HG03135 (cell line): ENCODE data around the gene OOSP3.
"Not testable (repeated sequence)": the region's sequence is repeated elsewhere in the genome, so short reads cannot be mapped to it uniquely, and the experiment has no call there.

Experiments
- ATAC-seq: cut with Tn5 transposase; IDR thresholded peaks from one replicate; pipeline ENCODE4 v1.9.1; 2021; ENCODE audit warnings: mild to moderate bottlenecking, moderate library complexity; ENCODE audit not compliant: unreplicated experiment

The OOSP3 gene

GRCh38 chr11:59875856-59876519 is 2.6 kb upstream of the OOSP3 start:
- ATAC-seq: no peak

- ATAC-seq: no peak
These were observed 1.3 kb upstream of the OOSP3 start for GRCh38 chr11:59877325-59877724.

- ATAC-seq: no peak
These were observed 798 bp upstream of the OOSP3 start for GRCh38 chr11:59877784-59878183.

- no peak for ATAC-seq
These were observed 985 bp downstream of the OOSP3 start for GRCh38 chr11:59879567-59879966.

- no peak for ATAC-seq
These were observed 5.0 kb downstream of the OOSP3 start for GRCh38 chr11:59883597-59883996.

GRCh38 chr11:59887156-59887555 is 8.6 kb downstream of the OOSP3 start:
- ATAC-seq: not testable (repeated sequence)

- no peak for ATAC-seq
These were observed 13.2 kb downstream of the OOSP3 start for GRCh38 chr11:59891781-59892181.

GRCh38 chr11:59894616-59895015 is 16.0 kb downstream of the OOSP3 start:
- ATAC-seq: no peak

- ATAC-seq: no peak
These were observed 19.5 kb downstream of the OOSP3 start for GRCh38 chr11:59898046-59898445.

- no peak for ATAC-seq
These were observed 20.1 kb downstream of the OOSP3 start for GRCh38 chr11:59898650-59899049.

- ATAC-seq: no peak
These were observed 20.9 kb downstream of the OOSP3 start for GRCh38 chr11:59899532-59899931.

- ATAC-seq: no peak
These were observed 22.0 kb downstream of the OOSP3 start for GRCh38 chr11:59900366-59901126.

- no peak for ATAC-seq
These were observed 22.7 kb downstream of the OOSP3 start for GRCh38 chr11:59901306-59901705.

GRCh38 chr11:59903569-59903968 is 25.0 kb downstream of the OOSP3 start:
- ATAC-seq: not testable (repeated sequence)

GRCh38 chr11:59918480-59918879 is 39.9 kb downstream of the OOSP3 start:
- ATAC-seq: no peak

GRCh38 chr11:59918987-59919589 is 40.5 kb downstream of the OOSP3 start:
- ATAC-seq: no peak

- no peak for ATAC-seq
These were observed 45.2 kb downstream of the OOSP3 start for GRCh38 chr11:59923813-59924212.

GRCh38 chr11:59931688-59932087 is 53.1 kb downstream of the OOSP3 start:
- no peak for ATAC-seq

GRCh38 chr11:59938132-59938531 is 59.5 kb downstream of the OOSP3 start, which contains the start of gene OOSP1:
Gene OOSP1, plus strand, starts transcription at chr11:59938432. Its CDS starts 23 bp downstream, at chr11:59938455.
- ATAC-seq: no peak

GRCh38 chr11:59938718-59939117 is 60.1 kb downstream of the OOSP3 start:
- ATAC-seq: no peak

GRCh38 chr11:59939482-59939881 is 60.9 kb downstream of the OOSP3 start:
- ATAC-seq: no peak

- ATAC-seq: no peak
These were observed 62.5 kb downstream of the OOSP3 start for GRCh38 chr11:59941091-59941490.
